ENCODE results near the gene FGFRL1.
A peak's percentile ranks its signal among the peaks of the same experiment; 100 is the strongest.
"Not testable (repeated sequence)": the region's sequence is repeated elsewhere in the genome, so short reads cannot be mapped to it uniquely, and the experiment has no call there.

FGFRL1 gene

DNA sequence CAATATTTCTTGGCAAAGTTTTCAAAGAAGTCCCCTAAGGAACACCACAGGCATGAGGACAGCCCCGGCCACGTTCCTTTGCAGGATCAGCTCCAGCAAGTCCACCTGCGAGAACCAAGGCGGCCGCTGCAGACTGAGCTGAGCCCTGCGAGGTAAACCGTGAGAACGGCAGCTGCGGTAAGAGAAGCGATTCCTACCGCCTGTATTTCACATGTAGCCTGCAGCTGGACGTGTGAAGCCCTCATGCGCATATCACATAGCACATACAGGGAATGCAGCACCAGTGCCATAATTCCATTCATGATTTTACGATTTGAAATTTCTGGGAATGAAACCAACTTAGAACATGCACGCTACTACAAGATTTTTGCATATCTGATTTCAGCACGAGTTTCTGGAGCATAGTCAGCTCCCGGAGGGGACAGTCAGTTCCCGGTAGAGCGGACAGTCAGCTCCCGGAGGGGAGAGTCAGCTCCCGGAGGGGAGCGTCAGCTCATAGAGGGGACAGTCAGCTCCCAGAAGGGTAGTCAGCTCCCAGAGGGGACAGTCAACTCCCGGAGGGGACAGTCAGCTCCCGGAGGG lies 41.7 kb downstream of the FGFRL1 start:
- DNase-seq (ENCODE audit: low spot score): no peak

DNA sequence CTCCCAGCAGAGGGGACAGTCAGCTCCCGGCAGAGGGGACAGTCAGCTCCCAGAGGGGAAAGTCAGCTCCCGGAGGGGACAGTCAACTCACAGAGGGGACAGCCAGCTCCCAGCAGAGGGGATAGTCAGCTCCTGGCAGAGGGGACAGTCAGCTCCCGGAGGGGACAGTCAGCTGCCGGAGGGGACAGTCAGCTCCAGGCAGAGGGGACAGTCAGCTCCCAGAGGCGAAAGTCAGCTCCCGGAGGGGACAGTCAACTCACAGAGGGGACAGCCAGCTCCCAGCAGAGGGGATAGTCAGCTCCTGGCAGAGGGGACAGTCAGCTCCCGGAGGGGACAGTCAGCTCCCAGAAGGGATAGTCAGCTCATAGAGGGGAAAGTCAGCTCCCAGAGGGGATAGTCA lies 42.5 kb downstream of the FGFRL1 start:
- not testable (repeated sequence) for DNase-seq (ENCODE audit: low spot score)

DNA sequence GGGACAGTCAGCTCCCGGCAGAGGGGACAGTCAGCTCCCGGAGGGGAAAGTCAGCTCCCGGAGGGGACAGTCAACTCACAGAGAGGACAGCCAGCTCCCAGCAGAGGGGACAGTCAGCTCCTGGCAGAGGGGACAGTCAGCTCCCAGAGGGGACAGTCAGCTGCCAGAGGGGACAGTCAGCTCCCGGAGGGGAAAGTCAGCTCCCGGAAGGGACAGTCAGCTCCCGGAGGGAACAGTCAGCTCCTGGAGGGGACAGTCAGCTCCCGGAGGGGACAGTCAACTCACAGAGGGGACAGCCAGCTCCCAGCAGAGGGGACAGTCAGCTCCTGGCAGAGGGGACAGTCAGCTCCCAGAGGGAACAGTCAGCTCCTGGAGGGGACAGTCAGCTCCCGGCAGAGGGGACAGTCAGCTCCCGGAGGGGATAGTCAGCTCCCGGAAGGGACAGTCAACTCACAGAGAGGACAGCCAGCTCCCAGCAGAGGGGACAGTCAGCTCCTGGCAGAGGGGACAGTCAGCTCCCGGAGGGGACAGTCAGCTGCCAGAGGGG lies 43.3 kb downstream of the FGFRL1 start:
- DNase-seq (ENCODE audit: low spot score): not testable (repeated sequence)

DNA sequence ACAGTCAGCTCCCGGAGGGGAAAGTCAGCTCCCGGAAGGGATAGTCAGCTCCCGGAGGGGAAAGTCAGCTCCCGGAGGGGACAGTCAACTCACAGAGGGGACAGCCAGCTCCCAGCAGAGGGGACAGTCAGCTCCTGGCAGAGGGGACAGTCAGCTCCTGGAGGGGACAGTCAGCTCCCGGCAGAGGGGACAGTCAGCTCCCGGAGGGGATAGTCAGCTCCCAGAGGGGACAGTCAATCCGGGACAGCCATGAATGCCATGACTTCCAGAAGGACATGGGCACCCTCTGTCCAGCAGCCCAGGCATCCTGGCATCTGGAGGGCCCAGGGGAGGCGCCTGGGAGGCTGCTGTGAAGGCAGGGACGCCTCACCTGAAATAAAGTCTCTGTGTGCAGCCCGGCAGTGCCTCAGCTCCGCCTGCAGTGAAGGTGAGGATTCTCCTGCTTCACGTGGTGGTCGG lies 43.8 kb downstream of the FGFRL1 start:
- DNase-seq (ENCODE audit: low spot score): not testable (repeated sequence)

DNA sequence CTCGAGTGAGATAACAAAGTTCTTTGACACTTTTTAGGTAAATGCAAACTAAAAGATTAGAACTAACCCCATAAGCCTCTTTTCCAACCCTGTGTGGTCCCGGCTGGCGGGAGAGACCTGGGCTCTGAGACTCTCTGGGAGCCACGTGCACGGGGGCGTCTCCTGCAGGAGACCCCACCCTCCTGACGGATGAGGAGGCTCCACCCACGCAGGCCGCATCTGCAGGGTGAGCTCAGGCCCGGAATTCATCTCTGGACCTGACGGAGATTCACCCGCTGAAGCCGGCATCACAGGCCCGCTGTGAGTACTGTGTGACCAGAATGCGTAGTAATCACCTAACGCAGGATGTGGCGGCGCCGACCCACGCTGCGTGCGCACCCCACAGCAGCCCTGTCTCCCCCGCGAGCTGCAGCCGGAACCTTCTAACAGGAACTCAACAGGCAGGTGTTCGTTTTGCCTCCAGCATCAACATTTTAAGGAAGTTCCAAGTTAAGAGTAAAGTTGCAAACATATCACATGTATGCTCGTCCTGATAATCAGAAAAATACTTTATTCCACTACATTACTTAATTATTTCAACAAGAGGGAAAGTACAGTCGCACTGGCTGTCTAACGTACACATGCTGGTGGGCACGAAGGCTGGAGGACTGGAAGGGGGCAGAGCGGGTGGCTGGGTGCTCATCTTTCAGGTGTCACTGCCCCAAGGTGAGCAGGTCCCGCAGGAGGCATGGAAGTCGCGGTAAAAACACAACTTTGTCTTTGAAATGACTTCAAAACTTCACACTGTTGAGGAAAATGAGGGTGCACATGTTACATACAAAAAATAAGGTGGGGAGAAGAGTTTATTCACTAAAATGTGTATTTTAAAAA lies 44.5 kb downstream of the FGFRL1 start:
- DNase-seq (ENCODE audit: low spot score): no peak

DNA sequence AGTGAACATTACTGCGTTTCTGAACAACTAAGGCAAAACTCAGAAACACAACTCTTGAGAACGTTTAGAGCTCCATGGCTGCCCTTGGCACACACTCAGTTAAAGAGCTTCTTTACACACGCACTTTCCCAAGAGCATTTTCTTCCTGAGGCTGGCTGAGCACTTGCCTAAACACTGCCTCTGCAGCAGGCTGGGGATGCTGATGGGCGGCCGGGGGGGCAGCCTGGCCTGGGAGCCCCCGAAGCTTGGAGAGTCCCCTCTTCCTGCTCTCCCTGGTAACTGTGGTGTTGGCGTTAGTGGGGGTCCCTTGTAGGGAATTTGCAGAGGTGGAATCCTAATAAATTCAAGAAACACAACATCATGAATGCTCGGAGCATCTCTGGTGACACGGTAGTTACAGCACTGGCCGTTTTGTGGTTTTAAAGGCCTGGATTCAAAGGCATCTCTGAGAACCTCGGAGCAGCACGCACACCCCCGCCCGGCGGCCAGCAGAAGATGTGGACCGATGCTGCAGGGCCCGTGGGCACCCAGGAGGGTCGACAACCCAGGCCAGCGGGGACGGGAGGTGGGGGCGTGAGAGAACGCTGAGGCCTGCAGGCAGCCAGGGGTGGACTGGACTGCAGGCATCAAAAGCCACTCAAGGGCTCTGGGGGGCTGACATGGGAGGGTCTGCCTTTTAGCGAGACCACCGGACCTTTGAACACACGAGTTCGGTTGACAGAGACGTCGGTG lies 45.4 kb downstream of the FGFRL1 start:
- DNase-seq (ENCODE audit: low spot score): no peak

DNA sequence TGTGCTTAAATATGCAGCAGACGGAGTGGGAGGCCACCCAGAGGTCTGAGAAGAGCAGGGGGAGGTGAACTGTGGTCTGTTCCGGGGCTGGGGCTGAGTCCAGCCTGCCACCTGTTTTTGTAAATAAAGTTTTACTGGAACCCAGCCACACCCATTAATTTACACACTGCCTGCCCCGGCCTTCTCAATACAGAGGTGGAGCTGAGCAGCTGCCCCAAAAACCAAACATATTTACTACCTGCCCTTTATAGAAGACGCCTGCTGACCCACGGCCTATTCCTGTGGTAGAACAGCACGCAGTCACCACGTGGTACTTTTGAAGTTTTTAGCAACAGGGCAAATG lies 45.9 kb downstream of the FGFRL1 start:
- DNase-seq (ENCODE audit: low spot score): no peak

DNA sequence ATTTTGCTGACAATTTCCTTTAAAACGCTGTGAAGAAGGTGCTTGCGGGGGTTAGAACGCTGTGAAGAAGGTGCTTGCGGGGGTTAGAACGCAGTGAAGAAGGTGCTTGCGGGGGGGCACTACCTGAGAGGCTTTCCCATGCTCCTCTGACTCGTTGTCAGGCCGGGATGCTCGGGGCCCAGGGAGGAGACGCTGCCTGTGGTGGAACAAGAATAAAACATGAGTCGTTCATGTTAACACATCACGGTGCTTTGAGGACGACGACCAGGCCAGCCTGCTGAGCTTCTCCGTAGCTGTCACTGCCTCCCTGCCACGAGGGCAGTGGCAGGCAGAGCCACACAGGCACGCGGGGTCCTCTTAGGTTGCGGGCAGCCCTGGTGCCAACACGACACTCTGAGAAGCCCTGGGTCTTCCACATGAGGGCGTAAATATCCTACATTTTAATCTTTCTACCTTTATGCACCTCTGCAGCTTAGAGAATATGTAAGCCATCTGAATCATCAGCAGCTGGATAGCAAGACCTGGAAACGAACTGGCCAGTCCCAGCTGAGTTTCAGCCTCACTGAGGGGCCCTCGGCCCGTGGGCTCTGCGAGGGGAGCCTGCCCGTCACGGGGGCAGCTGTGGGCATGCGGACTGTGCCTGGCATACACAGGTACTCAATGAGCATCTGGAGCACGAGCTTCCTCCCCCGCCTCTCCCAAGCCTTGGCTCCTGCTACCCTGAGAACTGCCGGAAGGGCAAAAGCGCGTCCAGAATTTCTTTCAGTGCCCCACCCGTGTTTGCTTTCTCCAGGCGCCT lies 47.0 kb downstream of the FGFRL1 start:
- DNase-seq (ENCODE audit: low spot score): no peak

DNA sequence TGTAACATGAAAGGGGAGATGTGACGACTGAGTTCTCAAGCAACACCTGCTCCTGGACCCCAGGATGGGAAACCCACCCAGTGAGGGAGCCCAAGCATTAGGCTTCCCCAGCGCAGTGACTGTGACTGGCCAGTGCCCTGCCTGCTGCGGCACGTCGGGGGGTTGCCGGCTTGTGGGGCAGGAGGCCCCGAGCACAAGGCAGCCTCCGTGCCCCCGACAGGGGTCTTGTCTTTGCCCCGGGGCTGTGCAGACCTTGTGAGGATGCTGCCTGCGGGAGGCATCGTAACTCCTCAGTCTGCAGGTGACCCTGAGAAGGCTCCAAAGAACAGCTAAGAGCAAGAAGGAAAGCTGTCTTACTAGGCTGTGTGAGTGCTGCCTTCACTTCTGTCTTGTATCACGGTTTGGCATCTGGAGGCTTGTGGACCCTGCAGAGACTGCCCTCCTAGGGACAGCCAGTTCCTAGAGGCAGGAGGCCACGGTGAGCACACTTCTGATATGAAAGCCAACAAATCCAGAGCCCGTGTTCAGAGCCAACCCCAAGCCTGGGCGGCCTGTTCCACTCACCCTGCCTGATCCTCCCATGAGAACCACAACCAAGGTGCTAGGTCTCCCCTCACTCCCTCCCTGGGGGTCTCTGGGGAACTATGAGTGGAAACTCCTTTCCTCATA lies 47.7 kb downstream of the FGFRL1 start:
- DNase-seq (ENCODE audit: low spot score): no peak

DNA sequence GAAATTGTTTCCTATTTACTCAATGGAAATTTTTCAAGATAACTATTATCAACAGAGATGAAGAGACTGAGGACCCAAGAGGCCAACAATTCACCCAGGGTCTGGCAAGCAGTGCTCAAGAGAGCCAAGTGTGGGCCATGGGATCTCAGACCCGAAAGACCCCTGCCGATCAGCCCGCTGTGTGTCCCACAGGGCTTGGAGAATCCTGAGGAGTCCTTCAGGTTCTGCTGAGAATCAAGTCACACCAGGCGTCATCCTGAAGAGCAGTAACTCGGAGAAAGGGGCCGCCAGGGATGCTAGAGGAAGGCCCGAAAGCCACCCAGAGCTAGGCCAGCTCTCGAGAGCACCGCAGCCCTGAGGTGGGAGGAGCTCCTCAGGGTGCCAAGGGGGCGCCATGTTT lies 48.7 kb downstream of the FGFRL1 start:
- DNase-seq (ENCODE audit: low spot score): no peak

DNA sequence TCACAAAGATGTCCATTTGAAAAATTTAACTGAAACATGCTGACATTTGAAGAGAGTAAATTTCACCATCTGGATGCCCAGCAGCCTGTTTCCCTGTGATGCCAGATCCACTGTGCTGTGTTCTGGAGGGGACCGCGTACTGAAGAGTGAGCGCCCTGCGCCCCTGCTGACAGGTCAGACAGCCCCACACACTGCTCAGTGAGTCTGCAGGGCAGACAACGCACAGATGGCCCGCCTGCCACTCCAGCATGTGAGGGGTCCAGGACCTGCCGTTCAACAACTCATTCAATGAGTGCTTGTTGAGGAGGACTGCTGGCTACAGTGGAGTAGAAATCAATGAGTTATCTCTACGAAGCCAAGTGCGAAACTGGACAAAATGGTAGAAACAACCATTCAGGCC lies 49.2 kb downstream of the FGFRL1 start:
- no peak for DNase-seq (ENCODE audit: low spot score)

DNA sequence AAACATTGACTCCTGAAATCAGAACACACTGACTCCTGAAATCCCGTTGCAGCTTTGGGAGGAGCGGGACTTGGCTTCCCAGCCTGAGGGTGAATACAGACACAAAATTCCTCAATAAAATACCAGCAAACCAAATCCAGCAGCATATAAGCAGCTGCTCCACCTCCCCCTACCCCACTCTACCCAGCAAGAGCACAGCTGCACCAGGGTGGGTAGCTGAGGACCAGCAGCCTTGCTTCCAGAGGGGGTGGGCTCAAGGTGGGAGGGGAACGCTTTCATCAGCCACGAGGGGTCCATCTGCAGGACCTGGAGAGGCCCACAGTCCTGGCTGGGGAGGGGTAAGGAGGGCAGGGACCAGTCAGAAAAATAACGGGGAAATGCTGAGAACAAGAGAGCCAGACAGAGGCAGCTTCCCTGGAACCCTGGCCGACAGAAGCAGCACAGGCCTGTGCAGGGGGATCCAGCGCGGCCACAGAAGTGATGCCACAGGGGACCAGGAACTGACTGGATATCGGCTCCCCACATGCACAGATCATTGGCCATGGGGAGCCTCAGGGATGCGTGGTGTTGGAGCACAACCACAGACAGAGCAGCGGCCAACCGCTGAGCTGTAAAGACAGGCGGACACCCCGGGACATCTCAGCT lies 49.8 kb downstream of the FGFRL1 start:
- DNase-seq (ENCODE audit: low spot score): no peak

DNA sequence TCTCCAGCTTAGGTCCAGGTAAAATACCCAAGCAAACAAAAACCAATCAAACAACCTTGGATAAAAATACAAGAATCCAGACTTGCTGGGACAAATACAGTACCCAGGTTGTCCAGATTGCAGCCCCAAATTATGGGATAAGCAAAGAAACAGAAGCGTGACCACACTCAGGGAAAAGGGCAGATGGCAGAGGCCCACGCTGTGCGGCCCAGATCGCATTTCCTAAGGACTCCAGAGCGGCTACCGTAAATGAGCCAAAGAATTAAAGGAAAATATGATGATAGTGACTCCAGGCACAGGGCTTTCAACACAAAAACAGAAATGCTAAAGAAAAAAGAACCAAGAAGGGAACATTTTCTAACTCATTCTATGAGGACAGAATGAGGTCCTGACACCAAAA lies 50.3 kb downstream of the FGFRL1 start:
- no peak for DNase-seq (ENCODE audit: low spot score)

DNA sequence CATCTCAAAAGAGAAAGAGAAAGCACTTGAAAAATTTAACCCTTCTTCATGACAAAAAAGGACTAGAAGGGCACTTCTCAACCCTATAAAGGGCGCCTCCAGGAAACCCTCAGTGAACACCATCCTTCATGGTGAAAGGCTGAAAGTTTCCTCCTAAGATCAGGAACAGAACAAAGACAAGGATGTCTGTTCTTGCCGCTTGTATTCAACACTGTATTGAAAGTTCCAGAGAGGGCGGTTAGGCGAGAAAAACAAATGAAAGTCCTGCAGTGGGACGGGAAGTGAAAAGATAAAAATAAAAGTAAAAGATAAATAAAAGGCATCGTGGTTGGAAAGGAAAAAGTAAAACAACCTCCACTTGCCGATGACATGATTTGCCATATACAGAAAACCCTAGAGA lies 51.0 kb downstream of the FGFRL1 start:
- DNase-seq (ENCODE audit: low spot score): no peak

DNA sequence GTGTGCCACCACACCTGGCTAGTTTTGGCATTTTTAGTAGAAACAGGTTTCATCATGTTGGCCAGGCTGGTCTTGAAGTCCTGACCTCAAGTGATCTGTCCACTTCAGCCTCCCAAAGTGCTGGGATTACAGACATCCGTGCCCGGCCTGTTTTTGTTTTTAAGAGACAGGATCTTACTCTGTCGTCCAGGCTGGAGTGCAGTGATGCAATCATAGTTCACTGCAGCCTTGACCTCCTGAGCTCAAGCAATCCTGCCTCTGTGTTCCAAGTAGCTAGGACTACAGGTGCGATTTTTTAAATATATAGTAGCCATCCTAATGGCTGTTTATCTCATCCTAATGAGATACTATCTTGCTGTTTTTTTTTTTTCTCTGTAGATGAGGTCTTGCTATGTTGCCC lies 54.3 kb downstream of the FGFRL1 start:
- DNase-seq (ENCODE audit: low spot score): no peak

DNA sequence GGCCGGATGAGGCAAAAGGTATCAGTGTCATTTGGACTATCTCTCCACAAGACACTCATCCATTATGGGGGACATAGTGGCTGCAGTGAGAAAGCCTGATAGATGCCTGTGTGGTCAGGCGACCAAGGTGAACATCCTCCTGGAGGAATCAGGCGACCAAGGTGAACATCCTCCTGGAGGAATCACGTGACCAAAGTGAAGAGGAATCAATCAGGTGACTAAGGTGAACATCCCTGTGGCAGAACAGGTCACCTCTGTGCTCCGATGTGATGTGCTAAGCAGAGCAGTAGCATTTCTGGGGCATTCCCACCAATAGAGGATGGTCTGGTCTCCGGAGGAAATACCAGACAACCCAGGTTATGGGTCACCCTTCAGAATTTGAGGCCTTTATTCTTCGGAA lies 58.0 kb downstream of the FGFRL1 start:
- DNase-seq (ENCODE audit: low spot score): no peak

DNA sequence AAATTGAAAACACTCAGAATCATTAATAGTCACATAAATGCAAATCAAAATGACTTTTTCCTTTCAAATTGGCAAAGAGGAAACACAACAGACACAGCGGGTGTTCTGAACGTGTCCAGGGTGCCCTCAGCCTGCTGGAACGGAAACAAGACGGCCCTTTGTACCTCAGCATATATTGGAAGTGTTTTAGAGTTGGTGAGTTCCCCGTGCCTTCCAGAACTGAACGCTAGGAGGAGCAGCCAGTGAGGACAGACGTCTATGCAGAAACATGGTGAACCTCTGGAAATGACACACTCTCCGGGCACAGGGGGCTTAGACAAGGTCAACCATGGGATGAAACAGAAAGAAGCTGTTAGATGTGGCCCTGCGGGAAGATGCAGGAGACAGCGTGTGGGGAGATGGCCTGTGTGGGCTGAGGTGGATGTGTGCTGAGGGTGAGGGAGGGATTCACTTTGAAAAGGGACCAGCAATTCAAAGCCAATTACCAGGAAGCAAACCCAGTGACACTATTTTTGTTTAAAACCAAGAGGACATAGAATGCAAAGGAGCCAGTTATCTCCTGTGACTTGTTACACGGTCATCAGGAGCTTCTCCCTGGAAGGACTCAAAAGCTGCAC lies 61.5 kb downstream of the FGFRL1 start:
- peak; percentile 30 for DNase-seq (ENCODE audit: low spot score)

DNA sequence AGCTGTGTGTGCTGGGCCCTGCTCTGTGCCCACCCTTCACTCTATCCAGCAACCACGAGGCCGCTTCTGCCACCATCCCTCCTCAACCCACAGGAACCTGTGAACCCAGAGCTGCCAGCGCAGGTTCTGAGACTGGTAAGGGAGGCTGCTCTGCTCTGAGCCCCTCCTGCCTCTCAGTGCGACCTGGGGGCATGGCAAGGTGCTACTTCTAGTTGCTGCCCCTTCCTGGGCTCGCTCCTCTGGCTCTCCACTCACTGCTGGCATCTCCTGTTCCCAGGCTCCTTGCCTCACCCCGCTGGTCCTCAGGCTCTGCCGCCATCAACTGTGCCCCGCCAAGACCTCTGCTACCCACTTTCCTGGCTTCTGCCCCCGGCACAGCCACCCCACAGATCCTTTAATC lies 62.7 kb downstream of the FGFRL1 start:
- DNase-seq (ENCODE audit: low spot score): no peak

DNA sequence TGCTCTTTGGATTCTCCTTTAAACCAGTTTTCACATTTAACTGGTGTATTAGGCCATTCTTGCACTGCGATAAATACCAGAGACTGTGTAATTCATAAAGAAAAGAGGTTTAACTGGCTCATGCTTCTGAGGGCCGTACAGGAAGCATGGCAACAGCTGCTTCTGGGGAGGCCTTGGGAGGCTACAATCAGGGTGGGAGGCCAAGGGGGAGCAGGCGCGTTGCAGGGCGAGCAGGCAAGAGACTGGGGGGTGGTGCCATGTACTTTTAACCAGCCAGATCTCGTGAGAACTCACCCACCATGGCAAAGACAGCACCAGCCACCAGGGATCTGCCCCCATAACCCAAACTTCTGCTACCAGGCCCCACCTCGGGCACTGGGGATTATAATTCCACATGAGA lies 63.8 kb downstream of the FGFRL1 start:
- no peak for DNase-seq (ENCODE audit: low spot score)
